Endothelial cell (in vitro differentiated cells): ENCODE data around the gene CRADD. TPM values are rescaled to one million over a fixed set of nuclear protein-coding genes. Genes with fewer than 3 reads are reported as not detected.

Experiments used
- DNase-seq: peaks from one replicate; pipeline ENCODE4 v3.0.0; 2021; ENCODE audit warnings: low spot score
- H3K27ac Mint-ChIP-seq: one replicate; pipeline ENCODE4 v1.8.0; 2021; ENCODE audit warnings: mixed read lengths, inconsistent platforms; ENCODE audit not compliant: unreplicated experiment
- H3K27me3 Mint-ChIP-seq: one replicate; pipeline ENCODE4 v1.8.0; 2021; ENCODE audit warnings: mild to moderate bottlenecking, moderate library complexity, mixed read lengths, inconsistent platforms; ENCODE audit not compliant: unreplicated experiment
- H3K36me3 Mint-ChIP-seq: one replicate; pipeline ENCODE4 v1.8.0; 2021; ENCODE audit warnings: mild to moderate bottlenecking, low read depth, mixed read lengths, inconsistent platforms; ENCODE audit not compliant: unreplicated experiment
- H3K4me1 Mint-ChIP-seq: one replicate; pipeline ENCODE4 v1.8.0; 2021; ENCODE audit warnings: mild to moderate bottlenecking, mixed read lengths, inconsistent platforms; ENCODE audit not compliant: unreplicated experiment
- H3K4me3 Mint-ChIP-seq: one replicate; pipeline ENCODE4 v1.8.0; 2021; ENCODE audit warnings: mild to moderate bottlenecking, mixed read lengths, inconsistent platforms; ENCODE audit not compliant: unreplicated experiment
- H3K9me3 Mint-ChIP-seq: one replicate; pipeline ENCODE4 v1.8.0; 2021; ENCODE audit warnings: mixed read lengths, inconsistent platforms; ENCODE audit not compliant: unreplicated experiment
- total RNA-seq: library from RNA; stranded (reverse); fragmentation: NEBNext Ultra II Directional; extraction: Animal tissue kit (Norgen Biotek cat#: 25700); gene quantifications from one replicate; pipeline ENCODE4 v1.2.1, GENCODE V29; 2021; ENCODE audit not compliant: unreplicated experiment
- TF ChIP-seq, protein P1 (sequence below): fragments of 200-600 bp; sonication (generic); IDR thresholded peaks from one replicate; pipeline ENCODE4 v1.5.0; 2021; ENCODE audit warnings: antibody characterized with exemption; ENCODE audit not compliant: unreplicated experiment

CRADD gene
- total RNA-seq, 1 donor from 2014 or later, result 6.5 TPM

DNA sequence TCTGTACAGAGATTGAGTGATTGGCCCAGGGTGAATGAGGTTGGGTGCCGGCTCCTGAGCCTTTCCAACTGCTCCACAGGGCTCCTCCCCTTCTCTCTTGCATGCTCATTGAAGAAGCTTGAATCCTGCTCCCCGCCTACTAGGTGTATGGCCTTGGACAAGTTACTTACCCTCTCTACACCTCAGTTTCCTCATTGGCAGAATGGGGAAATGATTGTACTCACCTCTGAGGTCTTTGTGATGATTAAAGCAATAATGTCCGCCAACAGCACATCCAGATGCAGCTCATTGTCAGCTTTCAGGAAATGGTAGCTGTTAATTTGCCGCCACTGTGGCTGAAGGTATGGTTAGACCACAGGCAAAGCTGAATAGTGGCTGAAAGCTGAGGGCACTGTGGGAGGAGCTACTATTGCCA, 174.1 kb downstream of the CRADD start:
- H3K27ac Mint-ChIP-seq, result no peak overlapping the region
- TF ChIP-seq, protein P1, sequence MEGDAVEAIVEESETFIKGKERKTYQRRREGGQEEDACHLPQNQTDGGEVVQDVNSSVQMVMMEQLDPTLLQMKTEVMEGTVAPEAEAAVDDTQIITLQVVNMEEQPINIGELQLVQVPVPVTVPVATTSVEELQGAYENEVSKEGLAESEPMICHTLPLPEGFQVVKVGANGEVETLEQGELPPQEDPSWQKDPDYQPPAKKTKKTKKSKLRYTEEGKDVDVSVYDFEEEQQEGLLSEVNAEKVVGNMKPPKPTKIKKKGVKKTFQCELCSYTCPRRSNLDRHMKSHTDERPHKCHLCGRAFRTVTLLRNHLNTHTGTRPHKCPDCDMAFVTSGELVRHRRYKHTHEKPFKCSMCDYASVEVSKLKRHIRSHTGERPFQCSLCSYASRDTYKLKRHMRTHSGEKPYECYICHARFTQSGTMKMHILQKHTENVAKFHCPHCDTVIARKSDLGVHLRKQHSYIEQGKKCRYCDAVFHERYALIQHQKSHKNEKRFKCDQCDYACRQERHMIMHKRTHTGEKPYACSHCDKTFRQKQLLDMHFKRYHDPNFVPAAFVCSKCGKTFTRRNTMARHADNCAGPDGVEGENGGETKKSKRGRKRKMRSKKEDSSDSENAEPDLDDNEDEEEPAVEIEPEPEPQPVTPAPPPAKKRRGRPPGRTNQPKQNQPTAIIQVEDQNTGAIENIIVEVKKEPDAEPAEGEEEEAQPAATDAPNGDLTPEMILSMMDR, result no peak
- peaks cover 21% of the 10 kb centered on the region for H3K4me1 Mint-ChIP-seq
- no peaks in the 10 kb centered on the region for H3K27me3 Mint-ChIP-seq
- no peaks in the 10 kb centered on the region for H3K36me3 Mint-ChIP-seq
- no peak overlapping the region for H3K4me3 Mint-ChIP-seq
- no peak for DNase-seq
- no peaks in the 10 kb centered on the region for H3K9me3 Mint-ChIP-seq

DNA sequence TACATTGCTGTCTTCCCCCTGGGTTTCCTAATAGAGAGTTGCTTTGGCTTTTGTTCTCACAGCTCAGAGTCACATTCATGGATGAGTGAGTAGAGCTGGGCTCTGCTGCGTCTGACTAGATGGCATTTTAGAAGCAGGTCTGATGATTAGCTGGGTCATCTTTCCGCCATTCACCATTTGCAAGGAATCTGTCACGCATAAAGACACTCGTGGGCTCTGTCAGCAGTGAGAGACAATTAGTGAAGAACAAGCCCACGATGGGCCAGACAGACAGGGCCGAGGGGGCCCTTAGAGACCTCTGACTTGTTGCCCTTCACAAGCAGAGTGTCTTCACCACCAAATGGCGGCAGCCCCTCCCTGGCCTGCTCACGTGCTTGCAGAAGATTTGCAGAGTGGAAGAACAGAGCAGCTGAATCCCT, 175.0 kb downstream of the CRADD start:
- no peak overlapping the region for H3K27ac Mint-ChIP-seq
- TF ChIP-seq, protein P1, result no peak
- no peak for DNase-seq
- no peaks in the 10 kb centered on the region for H3K27me3 Mint-ChIP-seq
- no peaks in the 10 kb centered on the region for H3K9me3 Mint-ChIP-seq
- peaks cover 21% of the 10 kb centered on the region for H3K4me1 Mint-ChIP-seq
- H3K36me3 Mint-ChIP-seq, result no peaks in the 10 kb centered on the region
- no peak overlapping the region for H3K4me3 Mint-ChIP-seq

DNA sequence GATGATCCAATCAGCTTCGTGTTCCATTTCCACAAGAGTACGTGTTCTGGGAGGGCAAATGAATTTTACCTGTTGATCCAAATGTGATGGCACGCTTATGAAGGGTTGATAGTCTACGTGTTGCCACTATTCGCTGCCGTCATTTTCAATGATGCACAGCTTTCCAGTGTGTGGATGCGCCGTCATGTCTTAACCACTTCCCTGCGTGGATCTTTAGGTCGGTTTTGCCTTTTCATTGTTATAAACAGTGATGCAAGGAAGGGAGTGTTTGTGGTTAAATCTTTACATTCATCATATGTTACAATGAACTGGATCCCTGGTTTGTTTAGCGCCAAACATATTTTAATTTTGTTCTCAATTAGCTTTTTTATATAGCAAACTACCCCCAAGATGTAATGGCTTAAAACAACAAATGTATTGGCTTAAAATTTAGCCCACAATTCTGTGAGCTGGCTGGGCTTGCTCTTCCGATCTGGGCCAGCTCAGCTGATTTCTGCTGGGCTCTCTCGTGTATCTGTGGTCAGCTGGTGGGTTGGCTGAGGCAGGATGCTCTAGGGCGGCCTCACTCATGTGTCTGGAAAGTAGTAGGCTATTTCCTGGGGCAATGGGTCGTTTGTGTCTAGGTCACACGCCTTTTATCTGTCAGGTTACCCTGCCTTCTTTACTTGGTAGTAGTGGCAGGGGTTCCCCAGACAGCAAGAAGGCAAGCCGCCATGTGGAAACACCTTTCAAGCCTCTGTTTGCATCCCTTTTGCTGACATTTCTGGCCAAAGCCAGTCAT, 176.7 kb downstream of the CRADD start:
- TF ChIP-seq, protein P1, result no peak
- Mint-ChIP-seq H3K4me3 (no peak overlapping the region), H3K4me1 (peaks cover 15% of the 10 kb centered on the region), H3K27me3 (no peaks in the 10 kb centered on the region), H3K36me3 (no peaks in the 10 kb centered on the region), H3K27ac (no peak overlapping the region), H3K9me3 (no peaks in the 10 kb centered on the region)
- DNase-seq, result no peak

DNA sequence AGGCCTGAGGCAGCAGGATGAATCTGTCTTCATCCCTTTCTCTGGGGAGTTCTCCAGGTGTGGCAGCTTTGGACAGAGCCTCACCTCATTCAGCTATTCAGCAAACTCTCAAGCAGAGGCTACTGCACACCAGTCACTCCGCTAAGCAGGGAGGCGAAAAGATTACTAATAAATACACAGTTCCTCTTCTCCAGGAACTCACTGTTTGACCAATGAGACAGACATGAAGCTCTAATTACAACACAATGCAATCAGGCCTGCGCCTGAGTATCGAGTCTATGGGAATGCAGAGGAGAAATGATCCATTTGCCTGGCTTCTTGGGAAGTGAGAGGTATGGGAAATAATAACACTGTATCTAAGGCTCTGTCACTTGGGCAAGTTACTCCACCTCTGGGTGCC, 178.1 kb downstream of the CRADD start:
- H3K9me3 Mint-ChIP-seq, result no peaks in the 10 kb centered on the region
- H3K36me3 Mint-ChIP-seq, result no peaks in the 10 kb centered on the region
- no peaks in the 10 kb centered on the region for H3K27me3 Mint-ChIP-seq
- H3K4me1 Mint-ChIP-seq, result peaks cover 13% of the 10 kb centered on the region
- H3K4me3 Mint-ChIP-seq, result no peak overlapping the region
- TF ChIP-seq, protein P1, result no peak
- H3K27ac Mint-ChIP-seq, result no peak overlapping the region
- DNase-seq, result no peak

DNA sequence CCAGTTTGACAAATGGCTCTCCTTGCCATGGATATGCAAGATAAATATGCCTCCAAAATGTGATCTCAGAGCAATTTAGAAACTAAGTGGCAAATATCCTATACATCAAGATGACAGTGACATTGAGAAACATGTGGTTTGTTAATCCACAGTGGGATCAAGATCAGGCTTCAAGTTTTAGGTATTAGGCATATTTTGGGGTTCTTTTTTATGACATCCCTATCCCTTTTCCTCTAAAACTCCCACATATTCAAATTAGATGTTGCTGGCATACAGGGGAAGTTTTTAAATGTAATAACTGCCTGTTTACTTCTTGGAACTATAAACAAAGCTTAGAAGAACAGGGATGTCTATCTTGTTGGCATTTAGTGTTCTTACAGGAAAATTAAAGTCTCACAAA, 179.4 kb downstream of the CRADD start:
- Mint-ChIP-seq H3K4me1 (peaks cover 13% of the 10 kb centered on the region), H3K36me3 (no peaks in the 10 kb centered on the region), H3K27ac (no peak overlapping the region), H3K4me3 (no peak overlapping the region), H3K27me3 (no peaks in the 10 kb centered on the region), H3K9me3 (no peaks in the 10 kb centered on the region)
- DNase-seq, result no peak
- TF ChIP-seq, protein P1, result no peak
